Activated CD4-positive, alpha-beta T cell treated with anti-CD3 and anti-CD28 coated beads, Interleukin-2, amount 10 ng/mL, durations not matched to agents 24 days and 14 days (primary cell): ENCODE data around the gene ADPRHL1. TPM values are rescaled to one million over a fixed set of nuclear protein-coding genes. Genes with fewer than 3 reads are reported as not detected.

ENCODE experiments used
- DNase-seq: peaks from one replicate; pipeline ENCODE4 v3.0.0; 2022
- H3K27ac Mint-ChIP-seq: one replicate; pipeline ENCODE4 v1.8.0; 2022; ENCODE audit warnings: mild to moderate bottlenecking, mixed read lengths
- H3K27me3 Mint-ChIP-seq: one replicate; pipeline ENCODE4 v1.8.0; 2022; ENCODE audit warnings: mixed read lengths
- H3K36me3 Mint-ChIP-seq: one replicate; pipeline ENCODE4 v1.8.0; 2022; ENCODE audit warnings: low read depth, mild to moderate bottlenecking, mixed read lengths
- H3K4me1 Mint-ChIP-seq: one replicate; pipeline ENCODE4 v1.8.0; 2021; ENCODE audit warnings: mixed read lengths
- H3K4me3 Mint-ChIP-seq: one replicate; pipeline ENCODE4 v1.8.0; 2022; ENCODE audit warnings: mild to moderate bottlenecking, moderate library complexity, mixed read lengths
- H3K9me3 Mint-ChIP-seq: one replicate; pipeline ENCODE4 v1.8.0; 2021; ENCODE audit warnings: mixed read lengths
- intact Hi-C: fragments of 100-400 bp; cut with micrococcal nuclease; formaldehyde crosslinking; loops from one replicate; pipeline ENCODE4 v1.15.1; 2023
- total RNA-seq: library from RNA; stranded (reverse); gene quantifications from 2 replicates; pipeline ENCODE4 v1.2.3, GENCODE V29; 2022

Gene ADPRHL1
- total RNA-seq, 1 donor from 2014 or later, result 0.86 TPM

DNA sequence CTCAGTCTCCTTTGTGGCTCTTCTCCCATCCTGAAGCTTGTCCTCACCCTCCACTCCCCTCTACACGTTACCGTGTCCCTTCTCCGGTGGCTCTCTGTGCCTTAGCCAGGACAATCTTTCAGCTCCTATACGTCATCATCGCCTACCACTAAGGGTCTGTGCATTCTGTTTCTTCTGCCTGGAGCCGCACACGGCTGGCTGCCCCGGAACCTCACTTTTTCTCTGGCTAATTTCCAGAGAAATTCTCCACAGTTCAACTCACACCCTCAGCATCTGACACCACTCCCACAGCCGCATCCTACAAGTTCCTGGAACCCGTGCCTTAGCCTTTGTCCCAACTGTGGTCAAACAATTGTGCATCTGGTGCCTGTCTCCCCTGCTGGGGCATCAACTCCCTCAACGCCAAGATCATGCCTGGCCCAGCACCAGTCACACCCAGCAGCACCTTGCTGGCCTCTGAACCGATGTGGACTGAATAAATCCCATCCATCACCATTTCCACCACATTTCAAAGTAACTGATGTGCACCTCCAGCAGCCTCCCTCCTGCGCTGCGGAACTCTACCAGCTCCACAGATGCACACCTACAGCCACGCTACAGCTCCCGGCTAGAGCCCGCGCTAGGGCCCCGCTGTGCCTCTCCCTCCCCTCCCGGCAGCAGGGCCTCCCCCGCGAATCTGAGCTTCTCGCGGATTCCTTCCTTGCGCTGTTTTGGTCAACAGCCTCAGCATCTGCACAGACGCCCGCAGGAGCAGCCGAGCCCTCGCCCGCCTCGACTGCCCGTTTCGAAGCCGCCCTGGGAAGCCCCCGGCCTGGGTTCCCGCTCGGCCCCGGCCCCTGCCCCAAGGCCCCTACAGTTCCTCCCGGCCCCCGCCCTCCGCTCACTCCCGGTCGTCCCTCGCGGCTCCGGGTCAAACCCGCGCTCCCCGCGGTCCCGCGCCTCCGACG lies 36.5 kb upstream of the ADPRHL1 start:
- no peaks in the 10 kb centered on the region for H3K9me3 Mint-ChIP-seq
- peak; percentile 82 for DNase-seq
- no peaks in the 10 kb centered on the region for H3K27me3 Mint-ChIP-seq
- peaks cover 8% of the 10 kb centered on the region for H3K36me3 Mint-ChIP-seq
- intact Hi-C loops, result loop anchor here (1.0 to 5.0 kb wide), 4 partner anchors 95 to 745 kb away; partner anchors contain the start of genes CDC16, CUL4A, LAMP1 and PCID2
- peaks cover 44% of the 10 kb centered on the region for H3K4me1 Mint-ChIP-seq
- H3K27ac Mint-ChIP-seq, result peak overlapping the region; percentile 89
- H3K4me3 Mint-ChIP-seq, result peak overlapping the region; percentile 93

GRCh38 chr13:113489171-113489548 lies 35.9 kb upstream of the ADPRHL1 start:
- intact Hi-C loops, result no loop called here
- no peak overlapping the region for H3K27ac Mint-ChIP-seq
- H3K4me1 Mint-ChIP-seq, result peaks cover 42% of the 10 kb centered on the region

DNA sequence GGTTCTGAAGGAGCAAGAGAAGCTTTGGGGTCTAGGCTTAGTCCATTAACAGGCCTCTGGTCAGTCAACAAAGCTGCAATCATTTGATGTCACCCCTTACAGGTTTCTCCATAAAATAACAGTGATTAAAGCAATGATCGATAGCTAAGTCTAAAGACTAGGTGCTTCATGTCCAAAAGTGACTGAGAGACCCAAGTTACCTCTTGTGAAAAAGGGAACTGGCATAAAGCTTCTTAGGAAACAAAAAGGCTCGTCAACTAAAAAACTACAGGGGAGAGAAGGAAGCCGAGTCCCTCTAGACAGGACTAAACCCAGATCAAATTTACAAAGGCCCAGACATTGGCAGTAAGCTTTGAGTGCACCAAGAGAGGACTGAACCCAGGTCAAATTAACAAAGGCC lies 35.0 kb upstream of the ADPRHL1 start:
- H3K9me3 Mint-ChIP-seq, result no peaks in the 10 kb centered on the region

More at GRCh38 chr13:113489171-113489548, 35.9 kb upstream of the ADPRHL1 start:
- DNase-seq, result no peak
- H3K27me3 Mint-ChIP-seq, result no peaks in the 10 kb centered on the region
- peak overlapping the region; percentile 93 for H3K4me3 Mint-ChIP-seq
- H3K9me3 Mint-ChIP-seq, result no peaks in the 10 kb centered on the region
- peaks cover 6% of the 10 kb centered on the region for H3K36me3 Mint-ChIP-seq

GRCh38 chr13:113486698-113487097 lies 33.4 kb upstream of the ADPRHL1 start:
- intact Hi-C loops, result no loop called here
- Mint-ChIP-seq H3K4me3 (no peak overlapping the region), H3K27ac (no peak overlapping the region), H3K9me3 (no peaks in the 10 kb centered on the region), H3K4me1 (peaks cover 29% of the 10 kb centered on the region), H3K36me3 (peaks cover 5% of the 10 kb centered on the region), H3K27me3 (no peaks in the 10 kb centered on the region)
- DNase-seq, result no peak

More for the DNA sequence above, 35.0 kb upstream of the ADPRHL1 start:
- DNase-seq, result no peak
- intact Hi-C loops, result no loop called here
- H3K4me1 Mint-ChIP-seq, result peaks cover 35% of the 10 kb centered on the region
- no peaks in the 10 kb centered on the region for H3K27me3 Mint-ChIP-seq
- H3K27ac Mint-ChIP-seq, result no peak overlapping the region
- H3K36me3 Mint-ChIP-seq, result peaks cover 5% of the 10 kb centered on the region
- H3K4me3 Mint-ChIP-seq, result peak overlapping the region; percentile 14

- no peak for DNase-seq
- intact Hi-C loops, result no loop called here
- H3K9me3 Mint-ChIP-seq, result no peaks in the 10 kb centered on the region
- no peaks in the 10 kb centered on the region for H3K27me3 Mint-ChIP-seq
- no peak overlapping the region for H3K27ac Mint-ChIP-seq
- H3K4me1 Mint-ChIP-seq, result peaks cover 25% of the 10 kb centered on the region
- peaks cover 5% of the 10 kb centered on the region for H3K36me3 Mint-ChIP-seq
- no peak overlapping the region for H3K4me3 Mint-ChIP-seq
These were observed 32.3 kb upstream of the ADPRHL1 start for GRCh38 chr13:113485545-113485944.

DNA sequence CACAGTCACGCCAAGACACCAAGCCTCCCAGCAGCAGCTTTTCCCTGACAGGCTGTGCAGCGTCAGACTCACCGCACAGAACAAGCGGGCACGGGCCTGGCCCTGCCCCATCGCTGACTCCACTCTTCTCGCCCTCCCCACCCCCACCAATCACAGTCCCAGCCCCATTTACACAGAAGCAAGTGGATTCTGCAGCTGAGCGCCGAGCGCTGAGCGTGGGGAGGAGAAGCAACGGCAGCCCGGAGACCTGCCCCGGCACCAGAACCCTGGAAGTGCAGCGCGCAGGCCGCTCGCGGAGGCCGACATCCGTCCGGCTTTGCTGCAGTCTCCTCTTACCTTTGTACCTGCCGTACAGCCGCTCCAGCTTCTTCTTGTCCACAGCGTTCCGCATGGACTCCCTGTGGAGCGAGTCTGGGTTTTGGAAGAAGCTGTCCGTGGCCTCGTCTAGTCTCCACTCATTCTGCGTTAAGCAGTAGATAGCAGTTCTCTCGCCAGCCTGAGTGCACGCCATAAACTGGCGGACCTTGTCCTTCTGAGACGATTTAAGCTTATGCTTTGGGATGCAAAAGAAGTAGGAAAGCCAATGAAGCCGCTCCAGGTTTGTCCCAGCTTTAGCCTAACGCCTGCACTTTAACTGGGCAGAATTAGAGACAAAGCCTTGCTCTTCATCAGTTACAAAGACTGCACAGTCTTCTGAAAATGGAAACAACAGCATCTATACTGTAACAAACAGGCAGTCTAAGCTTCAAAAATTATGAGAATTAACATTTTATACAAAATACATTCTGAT lies 30.4 kb upstream of the ADPRHL1 start:
- H3K4me1 Mint-ChIP-seq, result peaks cover 15% of the 10 kb centered on the region
- no peaks in the 10 kb centered on the region for H3K9me3 Mint-ChIP-seq
- intact Hi-C loops, result no loop called here
- H3K4me3 Mint-ChIP-seq, result no peak overlapping the region
- peaks cover 17% of the 10 kb centered on the region for H3K36me3 Mint-ChIP-seq
- H3K27ac Mint-ChIP-seq, result no peak overlapping the region
- no peaks in the 10 kb centered on the region for H3K27me3 Mint-ChIP-seq
- DNase-seq, result no peak

- intact Hi-C loops, result no loop called here
- no peak for DNase-seq
- Mint-ChIP-seq H3K27ac (no peak overlapping the region), H3K27me3 (no peaks in the 10 kb centered on the region), H3K4me3 (no peak overlapping the region), H3K9me3 (no peaks in the 10 kb centered on the region), H3K4me1 (peaks cover 10% of the 10 kb centered on the region), H3K36me3 (peaks cover 14% of the 10 kb centered on the region)
These were observed 29.8 kb upstream of the ADPRHL1 start for GRCh38 chr13:113483081-113483480.

GRCh38 chr13:113479179-113479578 lies 25.9 kb upstream of the ADPRHL1 start:
- Mint-ChIP-seq H3K4me1 (peaks cover under 1% of the 10 kb centered on the region), H3K27me3 (no peaks in the 10 kb centered on the region), H3K9me3 (no peaks in the 10 kb centered on the region), H3K36me3 (peaks cover 19% of the 10 kb centered on the region), H3K4me3 (no peak overlapping the region), H3K27ac (no peak overlapping the region)
- no peak for DNase-seq
- intact Hi-C loops, result no loop called here

GRCh38 chr13:113477724-113478123 lies 24.4 kb upstream of the ADPRHL1 start:
- Mint-ChIP-seq H3K27me3 (no peaks in the 10 kb centered on the region), H3K9me3 (no peaks in the 10 kb centered on the region), H3K4me1 (no peaks in the 10 kb centered on the region), H3K27ac (no peak overlapping the region), H3K36me3 (peaks cover 30% of the 10 kb centered on the region), H3K4me3 (no peak overlapping the region)
- no peak for DNase-seq
- intact Hi-C loops, result no loop called here

- intact Hi-C loops, result no loop called here
- no peaks in the 10 kb centered on the region for H3K27me3 Mint-ChIP-seq
- H3K36me3 Mint-ChIP-seq, result peaks cover 31% of the 10 kb centered on the region
- no peaks in the 10 kb centered on the region for H3K4me1 Mint-ChIP-seq
- H3K9me3 Mint-ChIP-seq, result no peaks in the 10 kb centered on the region
- no peak overlapping the region for H3K27ac Mint-ChIP-seq
- no peak overlapping the region for H3K4me3 Mint-ChIP-seq
- no peak for DNase-seq
These were observed 23.5 kb upstream of the ADPRHL1 start for GRCh38 chr13:113476811-113477210.

- H3K27me3 Mint-ChIP-seq, result no peaks in the 10 kb centered on the region
- H3K4me3 Mint-ChIP-seq, result no peak overlapping the region
- no peak for DNase-seq
- peaks cover 37% of the 10 kb centered on the region for H3K36me3 Mint-ChIP-seq
- no peak overlapping the region for H3K27ac Mint-ChIP-seq
- no peaks in the 10 kb centered on the region for H3K9me3 Mint-ChIP-seq
- no peaks in the 10 kb centered on the region for H3K4me1 Mint-ChIP-seq
- intact Hi-C loops, result no loop called here
These were observed 22.6 kb upstream of the ADPRHL1 start for GRCh38 chr13:113475911-113476310.

DNA sequence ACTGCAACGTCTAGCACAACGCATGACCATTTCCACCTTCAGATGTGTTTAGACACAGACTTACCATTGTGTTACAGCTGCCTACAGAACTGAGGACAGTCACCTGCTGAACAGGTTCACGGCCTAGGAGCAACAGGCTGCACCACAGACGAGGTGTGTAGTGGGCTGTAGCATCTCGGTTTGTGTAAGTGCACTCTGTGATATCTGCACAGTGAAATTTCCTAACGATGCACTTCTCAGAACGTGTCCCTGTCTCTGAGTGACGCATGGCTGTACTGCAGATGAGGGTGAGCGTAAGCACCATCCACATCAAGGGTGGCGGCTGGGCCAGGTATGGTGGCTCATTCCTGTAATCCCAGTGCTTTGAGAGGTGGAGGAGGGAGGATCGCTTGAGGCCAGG lies 22.0 kb upstream of the ADPRHL1 start:
- intact Hi-C loops, result no loop called here
- Mint-ChIP-seq H3K9me3 (no peaks in the 10 kb centered on the region), H3K27ac (no peak overlapping the region), H3K4me1 (no peaks in the 10 kb centered on the region), H3K27me3 (no peaks in the 10 kb centered on the region), H3K4me3 (no peak overlapping the region), H3K36me3 (peaks cover 37% of the 10 kb centered on the region)
- no peak for DNase-seq

DNA sequence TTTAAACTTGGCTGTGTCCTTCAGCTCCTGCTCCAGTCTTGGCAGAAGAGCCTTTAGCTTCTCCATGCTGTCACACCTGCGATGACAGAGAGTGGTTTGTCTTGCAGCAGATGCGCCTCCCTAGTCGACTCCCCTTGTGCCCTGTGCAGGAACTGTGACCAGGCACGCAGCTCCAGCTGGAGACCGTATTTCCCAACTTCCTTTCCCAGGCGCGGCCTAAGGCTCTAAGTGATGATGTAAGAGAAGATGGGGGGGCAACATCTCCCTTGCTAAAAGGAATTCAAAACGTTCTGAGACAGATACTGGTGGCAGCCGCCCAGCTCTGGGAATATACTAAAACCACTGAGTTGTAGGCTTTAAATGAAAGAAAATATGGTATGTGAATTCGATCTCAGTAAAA lies 20.9 kb upstream of the ADPRHL1 start:
- Mint-ChIP-seq H3K27ac (no peak overlapping the region), H3K9me3 (no peaks in the 10 kb centered on the region), H3K4me3 (no peak overlapping the region), H3K4me1 (no peaks in the 10 kb centered on the region), H3K27me3 (no peaks in the 10 kb centered on the region), H3K36me3 (peaks cover 33% of the 10 kb centered on the region)
- intact Hi-C loops, result no loop called here
- DNase-seq, result no peak
